Tibial nerve (tissue), 3 donors: ENCODE measurements around the gene HDAC11.

ENCODE experiments used
- CTCF ChIP-seq, 5 experiments: fragments of 200-600 bp in 3 of 5; fragments of 450-650 bp in 2 of 5; sonication (generic) in 3 of 5; IDR thresholded peaks; one replicate each; pipeline ENCODE4 v1.5.1; 2016 to 2019; ENCODE audit warnings: antibody characterized with exemption in 5 of 5, mild to moderate bottlenecking in 3 of 5, moderate library complexity in 2 of 5
- POLR2A ChIP-seq, 2 donors: fragments of 450-650 bp; IDR thresholded peaks; one replicate each; pipeline ENCODE4 v1.6.1; 2017; ENCODE audit warnings: antibody characterized with exemption in 2 of 2, mild to moderate bottlenecking in 2 of 2, moderate library complexity in 2 of 2

- TF ChIP-seq POLR2A (IDR thresholded peaks at IDR 0.05) (peak; percentile 77 to 79), CTCF (IDR thresholded peaks at IDR 0.05) (peak; percentile 20 to 83 (median 62))
Measured at GRCh38 chr3:13479582-13480339, at the start of gene HDAC11.
